Stomach (tissue), 9 donors: ENCODE measurements around the gene FBXO8. TPM values are rescaled to one million over a fixed set of nuclear protein-coding genes. Genes with fewer than 3 reads are reported as not detected.
A peak's percentile ranks its signal among the peaks of the same experiment; 100 is the strongest.

Experiments
- DNase-seq, 2 donors: peaks; one replicate each; pipeline versions ENCODE4 v3.0.0 to v3.0.0-alpha.2; 2013 to 2019
- H3K27ac ChIP-seq, 5 donors: fragments of 200-600 bp in 4 of 5; sonication (generic) in 4 of 5; one replicate each; pipeline ENCODE4 v1.5.1; 2013 to 2019; ENCODE audit warnings: mild to moderate bottlenecking in 1 of 5, moderate library complexity in 1 of 5
- H3K27me3 ChIP-seq, 3 donors: fragments of 200-600 bp; sonication (generic); one replicate each; pipeline ENCODE4 v1.5.1; 2017 to 2019; ENCODE audit warnings: mixed run types in 1 of 3
- H3K36me3 ChIP-seq, 4 donors: fragments of 200-600 bp; sonication (generic); 1 replicate in 3 of 4; 2 replicates in 1 of 4; pipeline ENCODE4 v1.5.1; 2016 to 2019
- H3K4me1 ChIP-seq, 4 donors: fragments of 200-600 bp; sonication (generic); one replicate each; pipeline ENCODE4 v1.5.1; 2016 to 2019
- H3K4me3 ChIP-seq, 4 donors: fragments of 200-600 bp; sonication (generic) in 3 of 4; one replicate each; pipeline ENCODE4 v1.5.1; 2016 to 2019; ENCODE audit warnings: mild to moderate bottlenecking in 1 of 4
- H3K9me3 ChIP-seq, 4 donors: fragments of 200-600 bp; sonication (generic); one replicate each; pipeline ENCODE4 v1.5.1; 2016 to 2019
- EP300 ChIP-seq: sonication (generic); formaldehyde crosslinking; IDR thresholded peaks from one replicate; pipeline ENCODE4 v1.6.1; 2017; ENCODE audit warnings: antibody characterized with exemption
- POLR2A ChIP-seq, 4 donors: fragments of 450-650 bp; IDR thresholded peaks; one replicate each; pipeline ENCODE4 v1.6.1; 2016; ENCODE audit warnings: antibody characterized with exemption in 4 of 4, control low read depth in 2 of 4, mild to moderate bottlenecking in 1 of 4, moderate library complexity in 1 of 4
- POLR2AphosphoS5 ChIP-seq, 3 donors: sonication (generic); formaldehyde crosslinking; IDR thresholded peaks; one replicate each; pipeline ENCODE4 v1.6.1; 2016; ENCODE audit warnings: antibody characterized with exemption in 3 of 3
- WGBS, 5 donors: extraction: QIAGEN DNeasy Blood & Tissue Kit in 3 of 5; methylation state at CpG; one replicate each; pipeline versions ENCODE4 v1.1.5 to v1.1.7; 2013 to 2018; 5-methylcytosine and 5-hydroxymethylcytosine counted together
- intact Hi-C: fragments of 100-400 bp; cut with DNase I; formaldehyde crosslinking; loops from one replicate; pipeline ENCODE4 v1.15.1; 2023; ENCODE audit warnings: low total_unique reads
- polyA plus RNA-seq, 3 donors: library from polyadenylated mRNA; stranded (reverse); fragments of 200-250 nt; gene quantifications; one replicate each; pipeline ENCODE4 v1.2.3, GENCODE V29; 2013
- total RNA-seq, 5 donors: library from RNA; depleted of rRNA; stranded (reverse); fragments of >200 nt; gene quantifications; one replicate each; pipeline versions ENCODE4 v1.1.0 to v1.2.3, GENCODE V29; 2014 to 2016
- TF ChIP-seq, protein P1 (sequence below), 7 experiments: fragments of 450-650 bp in 4 of 7; fragments of 200-600 bp in 3 of 7; sonication (generic) in 3 of 7; IDR thresholded peaks; one replicate each; pipeline ENCODE4 v1.5.1; 2016 to 2019; ENCODE audit warnings: antibody characterized with exemption in 7 of 7, control low read depth in 2 of 7, mild to moderate bottlenecking in 1 of 7
- donor health status: healthy with polysubstance abuse.
- donor health status: Bipolar disorder and iron deficiency.
- donor health status: healthy.

Gene FBXO8
- total and polyA plus RNA-seq, 8 donors, result 13.3 to 104 (median 23.3) TPM

GRCh38 chr4:174255786-174256185, 27.7 kb downstream of the FBXO8 start:
- Histone ChIP-seq H3K36me3 (peaks cover 0 to 15% (median 13%) of the 10 kb centered on the region in 4 donors), H3K27me3 (no peaks in the 10 kb centered on the region), H3K4me1 (peaks cover 0 to 31% (median 19%) of the 10 kb centered on the region in 4 donors), H3K27ac (no peak overlapping the region), H3K9me3 (no peaks in the 10 kb centered on the region), H3K4me3 (no peak overlapping the region)
- DNase-seq, result peak in 1 of 2 donors; percentile 53
- intact Hi-C loops, result no loop called here
- TF ChIP-seq POLR2A (IDR thresholded peaks at IDR 0.05) (no peak), EP300 (no peak), POLR2AphosphoS5 (IDR thresholded peaks at IDR 0.05) (no peak)
- TF ChIP-seq, protein P1, sequence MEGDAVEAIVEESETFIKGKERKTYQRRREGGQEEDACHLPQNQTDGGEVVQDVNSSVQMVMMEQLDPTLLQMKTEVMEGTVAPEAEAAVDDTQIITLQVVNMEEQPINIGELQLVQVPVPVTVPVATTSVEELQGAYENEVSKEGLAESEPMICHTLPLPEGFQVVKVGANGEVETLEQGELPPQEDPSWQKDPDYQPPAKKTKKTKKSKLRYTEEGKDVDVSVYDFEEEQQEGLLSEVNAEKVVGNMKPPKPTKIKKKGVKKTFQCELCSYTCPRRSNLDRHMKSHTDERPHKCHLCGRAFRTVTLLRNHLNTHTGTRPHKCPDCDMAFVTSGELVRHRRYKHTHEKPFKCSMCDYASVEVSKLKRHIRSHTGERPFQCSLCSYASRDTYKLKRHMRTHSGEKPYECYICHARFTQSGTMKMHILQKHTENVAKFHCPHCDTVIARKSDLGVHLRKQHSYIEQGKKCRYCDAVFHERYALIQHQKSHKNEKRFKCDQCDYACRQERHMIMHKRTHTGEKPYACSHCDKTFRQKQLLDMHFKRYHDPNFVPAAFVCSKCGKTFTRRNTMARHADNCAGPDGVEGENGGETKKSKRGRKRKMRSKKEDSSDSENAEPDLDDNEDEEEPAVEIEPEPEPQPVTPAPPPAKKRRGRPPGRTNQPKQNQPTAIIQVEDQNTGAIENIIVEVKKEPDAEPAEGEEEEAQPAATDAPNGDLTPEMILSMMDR (IDR thresholded peaks at IDR 0.05), result no peak
- 56 to 72% (median 60%) methylated on average over 5 of the region's 5 CpGs for WGBS, 5 donors

DNA sequence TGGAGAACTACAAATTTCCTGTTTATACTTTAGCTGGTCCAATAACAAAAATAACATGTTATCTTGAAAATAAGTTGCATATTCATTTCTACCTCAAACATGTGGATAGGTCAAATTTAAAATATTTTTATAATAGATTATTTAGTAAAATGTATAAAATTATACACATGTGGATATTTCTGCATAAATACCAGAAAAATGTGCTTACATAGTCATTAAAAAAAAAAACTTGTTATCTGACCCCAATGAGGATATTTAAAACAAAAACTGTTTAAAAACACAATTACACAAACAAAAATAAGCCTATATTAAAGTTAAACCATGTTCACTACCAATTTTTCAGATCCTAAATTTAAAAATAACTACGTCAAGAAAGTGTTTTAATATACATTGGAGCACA, 28.1 kb downstream of the FBXO8 start:
- WGBS, 5 donors, result 40 to 97% (median 93%) methylated on average over 1 of the region's 1 CpG
- TF ChIP-seq EP300 (no peak), POLR2A (IDR thresholded peaks at IDR 0.05) (no peak), POLR2AphosphoS5 (IDR thresholded peaks at IDR 0.05) (no peak)
- TF ChIP-seq, protein P1 (IDR thresholded peaks at IDR 0.05), result no peak
- H3K36me3 ChIP-seq, result peaks cover 0 to 15% (median 13%) of the 10 kb centered on the region in 4 donors
- no peak overlapping the region for H3K4me3 ChIP-seq
- no peak overlapping the region for H3K27ac ChIP-seq
- intact Hi-C loops, result no loop called here
- H3K9me3 ChIP-seq, result no peaks in the 10 kb centered on the region
- DNase-seq, result no peak
- no peaks in the 10 kb centered on the region for H3K27me3 ChIP-seq
- H3K4me1 ChIP-seq, result peaks cover 0 to 27% (median 17%) of the 10 kb centered on the region in 4 donors

DNA sequence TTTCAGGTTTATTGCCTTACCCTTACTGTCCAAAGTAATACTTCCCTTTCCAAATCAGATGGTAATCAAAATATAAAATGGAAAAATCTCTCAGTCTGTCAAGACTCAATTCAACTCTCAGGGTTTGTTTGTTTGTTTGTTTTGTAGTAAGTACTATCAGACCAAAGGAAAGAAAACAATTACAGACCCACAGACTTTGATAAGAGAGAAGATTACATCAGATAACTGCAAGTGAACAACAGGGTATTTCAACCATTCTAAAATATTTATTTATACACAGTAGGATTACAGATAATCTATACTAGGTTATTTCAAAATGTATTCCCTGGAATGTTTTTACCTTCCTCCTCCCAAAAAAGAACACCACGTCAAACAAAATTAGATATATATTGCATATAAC, 28.9 kb downstream of the FBXO8 start:
- Histone ChIP-seq H3K9me3 (no peaks in the 10 kb centered on the region), H3K4me1 (peaks cover 0 to 20% (median 14%) of the 10 kb centered on the region in 4 donors), H3K36me3 (peaks cover 0 to 15% (median 13%) of the 10 kb centered on the region in 4 donors), H3K4me3 (no peak overlapping the region), H3K27me3 (no peaks in the 10 kb centered on the region), H3K27ac (no peak overlapping the region)
- intact Hi-C loops, result no loop called here
- DNase-seq, result no peak
- WGBS, 5 donors, result 68 to 90% (median 83%) methylated on average over 1 of the region's 1 CpG
- TF ChIP-seq, protein P1 (IDR thresholded peaks at IDR 0.05), result no peak
- no peak for TF ChIP-seq EP300
- TF ChIP-seq POLR2A (IDR thresholded peaks at IDR 0.05), result no peak

DNA sequence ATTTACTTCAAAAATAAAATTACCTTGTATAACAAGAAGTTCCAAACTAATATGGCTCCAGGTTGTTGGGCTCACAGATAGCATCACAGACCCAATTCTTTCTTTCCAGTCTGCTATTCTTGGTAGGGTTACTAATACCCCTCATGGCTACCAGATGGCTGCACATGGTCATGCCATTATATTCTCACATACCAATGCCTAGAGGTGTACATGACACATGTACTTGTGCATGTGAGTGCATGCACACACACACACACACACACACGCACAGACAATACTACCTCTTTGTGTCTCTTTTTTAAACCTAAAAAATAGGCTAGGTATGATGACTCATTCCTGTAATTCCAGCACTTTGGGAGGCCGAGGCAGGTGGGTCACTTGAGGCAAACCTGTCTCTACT, 31.1 kb downstream of the FBXO8 start:
- Histone ChIP-seq H3K36me3 (peaks cover 0 to 8% (median 4%) of the 10 kb centered on the region in 4 donors), H3K27me3 (no peaks in the 10 kb centered on the region), H3K4me1 (peaks cover 0 to 34% (median 17%) of the 10 kb centered on the region in 4 donors), H3K4me3 (no peak overlapping the region), H3K27ac (no peak overlapping the region), H3K9me3 (no peaks in the 10 kb centered on the region)
- 61 to 100% (median 80%) methylated on average over 2 of the region's 2 CpGs for WGBS, 5 donors
- intact Hi-C loops, result no loop called here
- no peak for DNase-seq
- TF ChIP-seq EP300, result no peak
- TF ChIP-seq POLR2AphosphoS5 (IDR thresholded peaks at IDR 0.05), result no peak
- TF ChIP-seq, protein P1 (IDR thresholded peaks at IDR 0.05), result no peak
- TF ChIP-seq POLR2A (IDR thresholded peaks at IDR 0.05), result no peak
